RWPE1 (cell line): ENCODE measurements around the gene RPS28.

Source experiments
- CTCF ChIA-PET: fragments of 350-600 bp; sonication (Branson Sonifier 250); formaldehyde crosslinking; extraction: SDS; loops from one replicate; lab custom pipeline; 2021; lab: Yijun Ruan, JAX
- POLR2A ChIA-PET: fragments of 400-600 bp; formaldehyde crosslinking; extraction: SDS; loops from one replicate; lab custom pipeline; 2020; ENCODE audit warnings: antibody characterized with exemption; ENCODE audit not compliant: low non-redundant PET; lab: Yijun Ruan, JAX
- DNase-seq: peaks from one replicate; pipeline ENCODE4 v3.0.0; 2012; ENCODE audit warnings: low spot score
- H3K27ac ChIP-seq: fragments of 450-650 bp; 2 replicates; pipeline ENCODE4 v1.5.1; 2017
- TF ChIP-seq, protein P1 (sequence below): fragments of 450-650 bp; conservative IDR thresholded peaks from 2 replicates; pipeline ENCODE4 v1.5.1; 2017; ENCODE audit warnings: low read depth, mild to moderate bottlenecking

RPS28 gene

DNA sequence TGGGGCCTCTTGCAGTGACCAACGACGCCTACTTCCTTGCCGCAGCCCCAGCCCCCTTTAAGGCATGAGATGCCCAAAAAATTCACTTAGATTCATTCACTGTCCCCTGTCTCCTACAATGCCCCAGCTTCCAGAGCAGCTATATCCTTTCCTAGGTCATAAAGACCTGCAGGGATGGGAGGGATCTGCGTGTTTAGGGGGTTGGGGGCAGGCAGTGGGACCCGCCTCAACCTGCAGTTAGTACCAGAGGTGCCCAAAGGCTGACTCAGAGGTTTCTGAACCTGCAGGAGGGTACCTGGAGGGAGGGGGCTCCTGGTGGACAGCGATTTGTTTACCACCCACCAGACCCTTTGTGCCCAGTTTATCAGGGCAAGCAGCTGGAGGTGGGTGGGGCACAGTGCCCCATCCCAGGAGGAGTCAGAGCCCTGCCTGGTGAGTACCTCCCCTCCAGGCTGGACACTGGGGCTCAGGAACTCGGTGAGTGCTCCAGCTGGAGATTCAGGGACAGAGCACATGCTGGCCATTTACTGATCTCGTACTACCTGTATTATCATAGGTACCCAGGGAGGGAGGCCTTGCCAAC lies 10.1 kb downstream of the RPS28 start:
- TF ChIP-seq, protein P1, sequence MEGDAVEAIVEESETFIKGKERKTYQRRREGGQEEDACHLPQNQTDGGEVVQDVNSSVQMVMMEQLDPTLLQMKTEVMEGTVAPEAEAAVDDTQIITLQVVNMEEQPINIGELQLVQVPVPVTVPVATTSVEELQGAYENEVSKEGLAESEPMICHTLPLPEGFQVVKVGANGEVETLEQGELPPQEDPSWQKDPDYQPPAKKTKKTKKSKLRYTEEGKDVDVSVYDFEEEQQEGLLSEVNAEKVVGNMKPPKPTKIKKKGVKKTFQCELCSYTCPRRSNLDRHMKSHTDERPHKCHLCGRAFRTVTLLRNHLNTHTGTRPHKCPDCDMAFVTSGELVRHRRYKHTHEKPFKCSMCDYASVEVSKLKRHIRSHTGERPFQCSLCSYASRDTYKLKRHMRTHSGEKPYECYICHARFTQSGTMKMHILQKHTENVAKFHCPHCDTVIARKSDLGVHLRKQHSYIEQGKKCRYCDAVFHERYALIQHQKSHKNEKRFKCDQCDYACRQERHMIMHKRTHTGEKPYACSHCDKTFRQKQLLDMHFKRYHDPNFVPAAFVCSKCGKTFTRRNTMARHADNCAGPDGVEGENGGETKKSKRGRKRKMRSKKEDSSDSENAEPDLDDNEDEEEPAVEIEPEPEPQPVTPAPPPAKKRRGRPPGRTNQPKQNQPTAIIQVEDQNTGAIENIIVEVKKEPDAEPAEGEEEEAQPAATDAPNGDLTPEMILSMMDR = no peak
- ChIA-PET POLR2A (no interaction called here), CTCF (interaction anchor here (0.7 kb wide), 1 partner anchor 23 kb away, joined by 5 read pairs; no protein-coding TSS in a partner anchor)
- DNase-seq = no peak
- no peak overlapping the region for H3K27ac ChIP-seq

- CTCF ChIA-PET = interaction anchor here (0.7 to 1.0 kb wide), 2 partner anchors 20 to 424 kb away, joined by 3 to 4 read pairs; no protein-coding TSS in a partner anchor
- TF ChIP-seq, protein P1 = no peak
- POLR2A ChIA-PET = no interaction called here
- H3K27ac ChIP-seq = no peak overlapping the region
- DNase-seq = no peak
Measured at GRCh38 chr19:8332976-8333766, 11.9 kb downstream of the RPS28 start.

- POLR2A ChIA-PET = no interaction called here
- DNase-seq = no peak
Measured at GRCh38 chr19:8333767-8334457, 12.6 kb downstream of the RPS28 start.

DNA sequence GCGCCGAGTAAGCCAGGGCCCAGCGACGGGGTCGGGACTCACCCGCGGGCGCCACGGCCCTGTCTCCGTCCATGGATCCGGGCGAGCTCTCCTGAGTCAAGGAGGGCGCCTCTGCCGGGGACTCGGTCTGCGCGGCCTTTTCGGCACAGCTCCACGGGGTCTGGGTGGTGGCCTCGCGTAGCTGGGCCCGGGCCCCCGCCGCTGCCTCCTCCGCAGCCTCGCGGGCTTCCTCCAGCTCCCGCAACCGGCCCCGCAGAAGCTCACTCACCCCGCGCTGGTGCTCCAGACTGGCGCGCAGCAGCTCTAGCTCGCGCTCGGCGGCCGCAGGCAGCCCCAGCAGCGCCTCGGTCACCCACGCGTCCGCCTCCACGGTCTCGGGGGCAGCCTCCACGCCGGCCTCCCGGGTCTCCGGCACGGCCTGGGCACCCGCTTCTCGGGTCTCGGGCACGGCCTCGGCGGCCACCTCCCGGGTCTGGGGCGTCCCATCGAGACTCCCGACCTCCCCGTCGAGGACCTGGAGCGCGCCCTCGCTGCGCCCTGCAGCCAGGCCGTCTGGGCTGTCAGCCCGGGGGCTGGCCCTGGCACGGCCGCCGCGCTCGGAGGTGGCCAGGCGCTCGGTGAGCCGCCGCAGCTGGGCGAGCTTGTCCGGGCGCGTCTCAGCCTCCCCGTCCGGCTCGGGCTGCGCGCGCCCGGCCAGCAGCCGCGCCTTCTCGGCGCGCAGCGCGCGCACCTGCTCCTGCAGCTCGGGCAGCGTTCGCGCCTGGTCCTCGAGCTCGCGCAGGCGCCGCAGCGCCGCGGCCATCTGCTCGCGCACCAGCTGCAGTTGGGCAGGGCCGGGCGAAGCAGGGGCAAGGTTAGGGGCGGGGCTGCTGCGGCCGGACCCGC lies 13.4 kb downstream of the RPS28 start:
- CTCF ChIA-PET = interaction anchor here (0.7 to 1.2 kb wide), 3 partner anchors 19 to 246 kb away, joined by 3 to 4 read pairs (median 3); no protein-coding TSS in a partner anchor
- POLR2A ChIA-PET = no interaction called here
- H3K27ac ChIP-seq = peak overlapping the region; percentile 61
- TF ChIP-seq, protein P1 = no peak
- DNase-seq = peak; percentile 85

More at GRCh38 chr19:8333767-8334457, 12.6 kb downstream of the RPS28 start:
- CTCF ChIA-PET = interaction anchor here (0.7 to 1.2 kb wide), 4 partner anchors 20 to 425 kb away, joined by 3 to 4 read pairs (median 3); no protein-coding TSS in a partner anchor
- TF ChIP-seq, protein P1 = no peak
- no peak overlapping the region for H3K27ac ChIP-seq

DNA sequence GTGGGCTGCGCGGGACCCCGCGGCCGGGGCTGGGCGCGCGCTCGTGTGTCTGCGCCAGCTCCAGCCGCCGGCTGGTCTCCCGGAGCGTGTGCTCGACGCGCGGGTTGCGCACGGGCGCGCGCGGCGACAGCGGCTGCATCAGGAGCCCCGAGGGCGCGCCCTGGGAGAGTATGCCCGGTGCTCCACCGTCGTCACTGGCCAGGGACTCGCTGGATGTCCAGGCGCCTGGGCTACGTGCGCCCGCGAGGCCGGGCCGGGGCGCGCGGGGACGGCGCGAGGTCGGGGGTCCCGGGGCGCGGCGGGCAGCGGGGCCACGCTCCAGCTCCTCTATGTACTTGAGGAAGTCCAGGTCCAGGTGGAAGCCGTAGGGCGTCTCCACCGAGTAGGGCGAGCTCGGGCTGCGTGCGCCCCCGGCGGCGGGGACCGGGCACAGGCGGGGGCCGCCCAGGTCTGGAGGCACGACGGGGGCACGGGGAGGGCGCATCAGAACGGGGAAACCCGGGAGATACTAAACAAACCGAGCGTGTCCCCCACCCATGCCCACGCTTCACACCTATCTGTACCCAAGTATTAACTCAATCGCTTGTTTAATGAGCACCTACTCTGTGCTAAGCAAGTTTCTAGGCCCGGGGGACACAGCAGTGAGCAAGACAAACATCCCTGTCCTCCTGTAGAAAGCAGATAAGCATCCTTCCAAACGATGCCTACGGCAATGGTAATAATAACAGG lies 14.2 kb downstream of the RPS28 start:
- ChIA-PET POLR2A (interaction anchor here (0.6 kb wide), 1 partner anchor 14 kb away, joined by 4 read pairs; the partner anchor contains the start of genes NDUFA7 and RPS28), CTCF (interaction anchor here (0.6 to 1.2 kb wide), 3 partner anchors 12 to 246 kb away, joined by 3 to 4 read pairs (median 4); no protein-coding TSS in a partner anchor)
- TF ChIP-seq, protein P1 = peak; percentile 47
- DNase-seq = no peak
- H3K27ac ChIP-seq = peak overlapping the region; percentile 61
